H1 (cell line): Measurements from ENCODE around the gene HSPA12A. TPM values are rescaled to one million over a fixed set of nuclear protein-coding genes. Genes with fewer than 3 reads are reported as not detected.

Experiments
- CTCF ChIA-PET: fragments of 300-600 bp; sonication (Branson Sonifier 250); formaldehyde crosslinking; loops from one replicate; lab custom pipeline; 2021; ENCODE audit not compliant: partially characterized antibody; lab: Charles Lee
- POLR2A ChIA-PET: fragments of 300-600 bp; sonication (Branson Sonifier 250); formaldehyde crosslinking; loops from one replicate; lab custom pipeline; 2021; ENCODE audit warnings: inconsistent platforms; ENCODE audit not compliant: partially characterized antibody; lab: Charles Lee
- DNase-seq, 2 experiments: peaks; one replicate each; pipeline versions ENCODE4 v3.0.0 to v3.0.0-alpha.2; 2010 to 2022; ENCODE audit warnings: low spot score in 2 of 2, low read depth in 1 of 2, mixed read lengths in 1 of 2
- FAIRE-seq: peaks from 2 replicates; lab custom pipeline; 2011; peaks lifted over from hg19 to GRCh38; lab: Jason Lieb, UNC
- H2AFZ ChIP-seq: 2 replicates; pipeline ENCODE4 v1.8.1; 2012; ENCODE audit warnings: low read length, inconsistent platforms
- H2AK5ac ChIP-seq: 2 replicates; pipeline ENCODE4 v1.6.1; 2013; ENCODE audit warnings: low read depth, low read length
- H2BK120ac ChIP-seq: replicated peaks from 2 replicates; pipeline ENCODE3; 2013; ENCODE audit warnings: low read depth, low read length, inconsistent platforms
- H2BK12ac ChIP-seq: 2 replicates; pipeline ENCODE4 v1.6.1; 2013; ENCODE audit warnings: low read depth, low read length
- H2BK15ac ChIP-seq: 2 replicates; pipeline ENCODE4 v1.6.1; 2013; ENCODE audit warnings: low read length
- H2BK20ac ChIP-seq: 2 replicates; pipeline ENCODE4 v1.6.1; 2013; ENCODE audit warnings: low read length
- H2BK5ac ChIP-seq: 2 replicates; pipeline ENCODE4 v1.6.1; 2013; ENCODE audit warnings: low read depth, low read length
- H3K14ac ChIP-seq: 2 replicates; pipeline ENCODE4 v1.6.1; 2013; ENCODE audit warnings: inconsistent platforms; ENCODE audit not compliant: insufficient read length
- H3K18ac ChIP-seq: 2 replicates; pipeline ENCODE4 v1.6.1; 2013; ENCODE audit warnings: low read length; ENCODE audit errors: extremely low read depth
- H3K23ac ChIP-seq: 2 replicates; pipeline ENCODE4 v1.6.1; 2013; ENCODE audit warnings: inconsistent platforms; ENCODE audit not compliant: insufficient read length
- H3K23me2 ChIP-seq: 2 replicates; pipeline ENCODE4 v1.6.1; 2013; ENCODE audit warnings: low read depth, low read length
- H3K27ac ChIP-seq: 2 replicates; pipeline ENCODE4 v1.6.1; 2011; ENCODE audit warnings: low read depth, low read length, inconsistent platforms
- H3K27me3 ChIP-seq, 4 experiments: replicated peaks in 1 of 4; 1 replicate in 1 of 4; 2 replicates in 3 of 4; pipeline versions ENCODE4 v1.6.1 to v1.8.1; 2011 to 2013; ENCODE audit warnings: low read length in 3 of 4, mild to moderate bottlenecking in 3 of 4, inconsistent platforms in 2 of 4, mixed read lengths in 2 of 4, moderate library complexity in 1 of 4; ENCODE audit not compliant: control insufficient read depth in 3 of 4, insufficient read depth in 3 of 4; ENCODE audit errors: extremely low read depth in 1 of 4
- H3K36me3 ChIP-seq, 4 experiments: 2 replicates each; pipeline versions ENCODE4 v1.6.1 to v1.8.1; 2011 to 2013; ENCODE audit warnings: mild to moderate bottlenecking in 4 of 4, low read length in 3 of 4, moderate library complexity in 2 of 4, control low read depth in 1 of 4, inconsistent platforms in 1 of 4; ENCODE audit not compliant: insufficient read depth in 4 of 4, control insufficient read depth in 2 of 4
- H3K4ac ChIP-seq: replicated peaks from 2 replicates; pipeline ENCODE3; 2013; ENCODE audit warnings: low read length, low read depth, mixed read lengths, inconsistent platforms; ENCODE audit not compliant: insufficient read length
- H3K4me1 ChIP-seq, 4 experiments: replicated peaks in 1 of 4; 1 replicate in 1 of 4; 2 replicates in 3 of 4; pipeline versions ENCODE4 v1.6.1 to v1.8.1; 2011 to 2013; ENCODE audit warnings: low read length in 3 of 4, inconsistent platforms in 2 of 4, mixed read lengths in 1 of 4; ENCODE audit not compliant: insufficient read depth in 4 of 4, control insufficient read depth in 3 of 4
- H3K4me2 ChIP-seq, 2 experiments: 2 replicates each; pipeline versions ENCODE4 v1.6.1 to v1.8.1; 2011 to 2013; ENCODE audit warnings: low read depth in 2 of 2, low read length in 2 of 2, control low read depth in 1 of 2, inconsistent platforms in 1 of 2, mild to moderate bottlenecking in 1 of 2; ENCODE audit not compliant: insufficient read depth in 1 of 2
- H3K4me3 ChIP-seq, 4 experiments: fragments of 200-600, 300-600 bp in 1 of 4; sonication (generic), shearing (Covaris generic), sonication (Bioruptor Twin) in 1 of 4; 2 replicates each; pipeline versions ENCODE4 v1.5.1 to v1.8.1; 2011 to 2016; ENCODE audit warnings: low read length in 4 of 4, low read depth in 3 of 4, control low read depth in 2 of 4, inconsistent platforms in 2 of 4, mild to moderate bottlenecking in 2 of 4, mixed read lengths in 1 of 4, moderate library complexity in 1 of 4; ENCODE audit not compliant: insufficient read depth in 2 of 4; ENCODE audit errors: extremely low read depth in 1 of 4
- H3K56ac ChIP-seq: replicated peaks from 2 replicates; pipeline ENCODE3; 2013; ENCODE audit warnings: low read depth, mild to moderate bottlenecking, mixed read lengths, low read length, inconsistent platforms; ENCODE audit not compliant: insufficient read length
- H3K79me1 ChIP-seq: 2 replicates; pipeline ENCODE4 v1.6.1; 2013; ENCODE audit warnings: low read depth, low read length, control low read depth
- H3K79me2 ChIP-seq, 2 experiments: 2 replicates each; pipeline versions ENCODE4 v1.6.1 to v1.8.1; 2012 to 2013; ENCODE audit warnings: low read length in 2 of 2, mild to moderate bottlenecking in 2 of 2, inconsistent platforms in 1 of 2; ENCODE audit not compliant: insufficient read depth in 2 of 2, control insufficient read depth in 1 of 2
- H3K9ac ChIP-seq, 4 experiments: replicated peaks in 1 of 4; 1 replicate in 1 of 4; 2 replicates in 3 of 4; pipeline versions ENCODE4 v1.6.1 to v1.8.1; 2011 to 2013; ENCODE audit warnings: low read depth in 3 of 4, low read length in 3 of 4, control low read depth in 2 of 4, mild to moderate bottlenecking in 2 of 4, moderate library complexity in 2 of 4, inconsistent platforms in 1 of 4; ENCODE audit errors: extremely low read depth in 1 of 4
- H3K9me3 ChIP-seq, 2 experiments: 2 replicates each; pipeline versions ENCODE4 v1.6.1 to v1.8.1; 2012 to 2013; ENCODE audit warnings: mild to moderate bottlenecking in 2 of 2, moderate library complexity in 2 of 2, control low read depth in 1 of 2, inconsistent platforms in 1 of 2, low read depth in 1 of 2, low read length in 1 of 2, mixed read lengths in 1 of 2; ENCODE audit not compliant: insufficient read depth in 2 of 2
- H4K20me1 ChIP-seq, 2 experiments: replicated peaks in 1 of 2; 2 replicates each; pipeline versions ENCODE3 to v1.8.1; 2011 to 2013; ENCODE audit warnings: inconsistent platforms in 2 of 2, low read length in 2 of 2, mild to moderate bottlenecking in 1 of 2; ENCODE audit not compliant: insufficient read depth in 2 of 2, control insufficient read depth in 1 of 2
- H4K5ac ChIP-seq: 2 replicates; pipeline ENCODE4 v1.6.1; 2013; ENCODE audit warnings: low read length, low read depth, mixed read lengths, inconsistent platforms; ENCODE audit not compliant: insufficient read length
- H4K8ac ChIP-seq: 2 replicates; pipeline ENCODE4 v1.8.0; 2013; ENCODE audit warnings: mild to moderate bottlenecking, moderate library complexity, low read length, inconsistent platforms; ENCODE audit not compliant: insufficient read depth; ENCODE audit errors: extremely low read depth
- H4K91ac ChIP-seq: replicated peaks from 2 replicates; pipeline ENCODE3; 2013; ENCODE audit warnings: low read length, mixed read lengths, inconsistent platforms; ENCODE audit not compliant: insufficient read length
- CHD2 ChIP-seq: IDR thresholded peaks from 2 replicates; pipeline ENCODE4 v1.6.1; 2012; ENCODE audit warnings: low read length, improper control_type of control experiment
- E2F6 ChIP-seq: IDR thresholded peaks from 2 replicates; pipeline ENCODE4 v1.6.1; 2012; ENCODE audit warnings: inconsistent platforms
- EGR1 ChIP-seq: IDR thresholded peaks from 2 replicates; pipeline ENCODE4 v1.6.1; 2011; ENCODE audit warnings: low read depth, low read length, borderline replicate concordance
- EP300 ChIP-seq, 2 experiments: IDR thresholded peaks; 1 replicate in 1 of 2; 2 replicates in 1 of 2; pipeline ENCODE4 v1.6.1; 2011 to 2012; ENCODE audit warnings: low read depth in 2 of 2, low read length in 2 of 2, mild to moderate bottlenecking in 2 of 2, borderline replicate concordance in 1 of 2, inconsistent platforms in 1 of 2, moderate library complexity in 1 of 2
- HDAC2 ChIP-seq, 2 experiments: fragments of 300-600 bp in 1 of 2; sonication (generic) in 1 of 2; IDR thresholded peaks; 2 replicates each; pipeline ENCODE4 v1.6.1; 2011 to 2012; ENCODE audit warnings: low read depth in 2 of 2, low read length in 2 of 2, mild to moderate bottlenecking in 2 of 2, moderate library complexity in 2 of 2, borderline replicate concordance in 1 of 2, inconsistent platforms in 1 of 2
- PHF8 ChIP-seq: fragments of 200-600 bp; sonication (generic); conservative IDR thresholded peaks from 2 replicates; pipeline ENCODE4 v1.7.1; 2012; ENCODE audit warnings: low read depth, mild to moderate bottlenecking, inconsistent platforms, low read length, moderate library complexity
- SP1 ChIP-seq: IDR thresholded peaks from 2 replicates; pipeline ENCODE4 v1.6.1; 2011; ENCODE audit warnings: low read depth, low read length
- SUZ12 ChIP-seq: fragments of 200-600 bp; sonication (generic); IDR thresholded peaks from 2 replicates; pipeline ENCODE4 v1.6.1; 2012; ENCODE audit warnings: mild to moderate bottlenecking, inconsistent platforms, low read length, moderate library complexity, mixed read lengths
- TBP ChIP-seq: IDR thresholded peaks from 2 replicates; pipeline ENCODE4 v1.6.1; 2011; ENCODE audit warnings: low read depth, low read length, improper control_type of control experiment
- TEAD4 ChIP-seq: IDR thresholded peaks from 2 replicates; pipeline ENCODE4 v1.6.1; 2012; ENCODE audit warnings: low read depth, low read length, inconsistent platforms, mixed read lengths
- WGBS, 2 experiments: shearing (Covaris generic) in 1 of 2; methylation state at CpG; one replicate each; pipeline versions ENCODE4 v1.1.6 to v1.1.7; 2013 to 2015; ENCODE audit warnings: low lambda C conversion rate in 2 of 2, mixed read lengths in 2 of 2, inconsistent platforms in 1 of 2, low coverage in 1 of 2, missing lambda C conversion rate in 1 of 2; ENCODE audit not compliant: insufficient replicate concordance in 2 of 2, insufficient coverage in 1 of 2, insufficient read length in 1 of 2; ENCODE audit errors: extremely low coverage in 1 of 2, missing lambda C conversion rate in 1 of 2; 5-methylcytosine and 5-hydroxymethylcytosine counted together
- polyA plus RNA-seq, 7 experiments: library from polyadenylated mRNA; depleted of rRNA in 3 of 7; stranded (reverse) in 5 of 7; unstranded in 2 of 7; fragments of >200 nt in 5 of 7; fragments of 200-250 nt in 2 of 7; gene quantifications; 1 replicate in 5 of 7; 2 replicates in 1 of 7; 4 replicates in 1 of 7; pipeline versions ENCODE4 v1.2.1 to v1.2.3, GENCODE V29; 2011 to 2013; ENCODE audit warnings: missing spikeins in 2 of 7, mixed read lengths in 2 of 7
- total RNA-seq: library from RNA; stranded (reverse); fragmentation: NEBNext Ultra II Directional; extraction: Animal tissue kit (Norgen Biotek cat#: 25700); gene quantifications from 2 replicates; pipeline ENCODE4 v1.2.1, GENCODE V29; 2021

Gene HSPA12A
- total and polyA plus RNA-seq, 2 of the 8 experiments (the other 6 are each of a cell fraction or from before 2014, with no cell fraction given), result 3.1 to 6.9 TPM

GRCh38 chr10:116694243-116694926 is 48.0 kb downstream of the HSPA12A start:
- Histone ChIP-seq H2BK120ac (no peak overlapping the region), H3K27me3 (no peaks in the 10 kb centered on the region; a peak in 3 of 7 replicates), H2BK20ac (0 out of 2 replicates have a peak overlapping the region, but pooled peaks have one; percentile 23), H4K91ac (peak overlapping the region; percentile 62), H3K14ac (no peak overlapping the region), H3K23ac (no peak overlapping the region), H3K79me1 (no peaks in the 10 kb centered on the region), H4K20me1 (no peaks in the 10 kb centered on the region), H3K27ac (no peak overlapping the region), H2AFZ (0 out of 2 replicates have a peak overlapping the region, but pooled peaks have one; percentile 56), H3K4me1 (peaks cover 4 to 17% (median 5%) of the 10 kb centered on the region in 4 experiments; a peak in 6 of 7 replicates), H2BK5ac (peak overlapping the region; percentile 87), H3K36me3 (no peaks in the 10 kb centered on the region), H3K23me2 (no peaks in the 10 kb centered on the region), H3K9ac (no peak overlapping the region), H3K18ac (peak overlapping the region; percentile 93), H2AK5ac (no peak overlapping the region), H2BK12ac (peak overlapping the region; percentile 96; the same call in 1 of the 2 replicates), H3K56ac (no peak overlapping the region), H3K79me2 (no peaks in the 10 kb centered on the region), H3K4ac (no peak overlapping the region), H3K4me2 (peak overlapping the region; percentile 30 to 41; a peak in 3 of 4 replicates), H3K9me3 (no peaks in the 10 kb centered on the region), H3K4me3 (peak overlapping the region in 1 of 4 experiments; percentile 14; a peak in 2 of 8 replicates), H4K8ac (peak overlapping the region; percentile 9; the same call in 1 of the 2 replicates), H2BK15ac (peak overlapping the region; percentile 8; the same call in 1 of the 2 replicates), H4K5ac (no peak overlapping the region)
- POLR2A ChIA-PET, result no interaction called here
- CTCF ChIA-PET, result interaction anchor here (0.7 to 2.8 kb wide), 10 partner anchors 13 to 532 kb away, joined by 3 to 9 read pairs (median 4); no protein-coding TSS in a partner anchor
- peak; percentile 85 for FAIRE-seq
- DNase-seq, result no peak
- 45% methylated on average over 12 of the region's 14 CpGs; no CpG with 5 or more reads in 1 of the 2 experiments for WGBS, 2 experiments
- TF ChIP-seq EGR1, result 0 out of 2 replicates have a peak, but pooled peaks have one; percentile 25
- TF ChIP-seq CHD2, result 0 out of 2 replicates have a peak, but pooled peaks have one; percentile 24
- 0 out of 2 replicates have a peak, but pooled peaks have one; percentile 31 for TF ChIP-seq SP1
- peak; percentile 55 to 59; a peak in 2 of 4 replicates for TF ChIP-seq HDAC2 (IDR thresholded peaks at IDR 0.05; ENCODE audit: borderline replicate concordance in 1 of 2, low read depth in 2 of 2, low read length in 2 of 2)
- no peak for TF ChIP-seq SUZ12
- no peak for TF ChIP-seq PHF8
- TF ChIP-seq TBP, result no peak
- TF ChIP-seq E2F6, result 0 out of 2 replicates have a peak, but pooled peaks have one; percentile 40
- TF ChIP-seq EP300 (IDR thresholded peaks at IDR 0.05; ENCODE audit: borderline replicate concordance in 1 of 2, low read depth in 2 of 2, low read length in 2 of 2), result no peak
- peak; percentile 94 for TF ChIP-seq TEAD4
